Measurements from ENCODE around the gene LCA5L.
"Not testable (repeated sequence)": the region's sequence is repeated elsewhere in the genome, so short reads cannot be mapped to it uniquely, and the experiment has no call there.

LCA5L gene

DNA sequence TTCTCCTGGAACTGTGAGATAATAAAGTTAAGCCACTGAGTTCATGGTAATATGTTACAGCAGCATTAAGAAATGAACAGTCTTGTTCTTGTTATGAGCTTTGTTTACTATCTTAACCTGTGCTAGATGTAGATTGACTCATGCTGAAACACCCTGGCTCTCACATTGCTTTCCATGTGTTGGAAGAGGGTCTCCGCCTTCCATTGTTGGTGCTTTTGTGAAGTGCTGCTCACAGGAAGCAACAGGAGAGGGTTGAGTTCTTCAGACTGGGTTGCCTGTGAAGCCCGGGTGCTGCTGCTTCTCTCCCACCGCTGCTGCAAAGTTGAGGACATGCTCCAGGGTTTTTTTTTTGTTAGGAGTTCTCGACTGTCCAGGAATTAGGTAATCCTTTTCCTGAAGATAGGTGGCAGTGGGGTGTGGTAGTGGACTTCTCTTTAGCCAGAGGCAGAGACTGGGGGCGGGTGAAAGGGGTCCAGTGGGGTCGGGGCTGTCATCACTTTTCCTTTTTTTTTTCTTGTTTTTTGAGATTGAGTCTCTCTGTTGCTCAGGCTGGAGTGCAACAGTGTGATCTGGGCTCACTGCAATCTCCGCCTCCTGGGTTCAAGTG is 68.0 kb downstream of the LCA5L start:
- DNase-seq (ENCODE audit: low spot score) (no peak), ATAC-seq (ENCODE audit: low read depth) (no peak)
- Histone ChIP-seq H3K36me3 (ENCODE audit: low read depth) (no peaks in the 10 kb centered on the region), H3K27ac (ENCODE audit: poor library complexity, severe bottlenecking) (no peak overlapping the region), H3K4me3 (ENCODE audit: severe bottlenecking) (no peak overlapping the region), H3K9me3 (ENCODE audit: severe bottlenecking) (no peaks in the 10 kb centered on the region), H3K27me3 (ENCODE audit: insufficient read depth, poor library complexity, severe bottlenecking) (no peaks in the 10 kb centered on the region), H3K4me1 (ENCODE audit: insufficient read depth, poor library complexity, severe bottlenecking) (no peaks in the 10 kb centered on the region)
- TF ChIP-seq, protein P1, sequence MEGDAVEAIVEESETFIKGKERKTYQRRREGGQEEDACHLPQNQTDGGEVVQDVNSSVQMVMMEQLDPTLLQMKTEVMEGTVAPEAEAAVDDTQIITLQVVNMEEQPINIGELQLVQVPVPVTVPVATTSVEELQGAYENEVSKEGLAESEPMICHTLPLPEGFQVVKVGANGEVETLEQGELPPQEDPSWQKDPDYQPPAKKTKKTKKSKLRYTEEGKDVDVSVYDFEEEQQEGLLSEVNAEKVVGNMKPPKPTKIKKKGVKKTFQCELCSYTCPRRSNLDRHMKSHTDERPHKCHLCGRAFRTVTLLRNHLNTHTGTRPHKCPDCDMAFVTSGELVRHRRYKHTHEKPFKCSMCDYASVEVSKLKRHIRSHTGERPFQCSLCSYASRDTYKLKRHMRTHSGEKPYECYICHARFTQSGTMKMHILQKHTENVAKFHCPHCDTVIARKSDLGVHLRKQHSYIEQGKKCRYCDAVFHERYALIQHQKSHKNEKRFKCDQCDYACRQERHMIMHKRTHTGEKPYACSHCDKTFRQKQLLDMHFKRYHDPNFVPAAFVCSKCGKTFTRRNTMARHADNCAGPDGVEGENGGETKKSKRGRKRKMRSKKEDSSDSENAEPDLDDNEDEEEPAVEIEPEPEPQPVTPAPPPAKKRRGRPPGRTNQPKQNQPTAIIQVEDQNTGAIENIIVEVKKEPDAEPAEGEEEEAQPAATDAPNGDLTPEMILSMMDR (IDR thresholded peaks at IDR 0.05; ENCODE audit: poor library complexity, severe bottlenecking) = no peak

DNA sequence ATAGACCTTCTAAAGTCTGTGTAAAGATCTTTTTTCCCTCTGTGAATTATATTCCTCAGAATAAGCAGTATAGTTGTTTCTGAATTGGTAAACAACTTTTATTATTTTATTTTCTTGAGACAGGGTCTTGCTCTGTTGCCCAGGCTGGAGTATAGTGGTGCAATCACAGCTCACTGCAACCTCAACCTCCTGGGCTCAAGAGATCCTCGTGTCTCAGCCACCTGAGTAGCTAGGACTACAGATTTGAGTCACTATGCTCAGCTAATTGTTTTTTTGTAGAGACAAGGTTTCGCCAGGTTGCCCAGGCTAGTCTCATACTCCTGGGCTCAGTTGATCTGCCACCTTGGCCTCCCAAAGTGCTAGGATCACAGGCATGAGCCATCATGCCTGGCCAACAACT is 70.1 kb downstream of the LCA5L start:
- H3K4me3 ChIP-seq (ENCODE audit: severe bottlenecking) = no peak overlapping the region
- H3K36me3 ChIP-seq (ENCODE audit: low read depth) = no peaks in the 10 kb centered on the region
- no peaks in the 10 kb centered on the region for H3K9me3 ChIP-seq (ENCODE audit: severe bottlenecking)
- TF ChIP-seq, protein P1 (IDR thresholded peaks at IDR 0.05; ENCODE audit: poor library complexity, severe bottlenecking) = no peak
- DNase-seq (ENCODE audit: low spot score) (no peak), ATAC-seq (ENCODE audit: low read depth) (no peak)
- H3K27me3 ChIP-seq (ENCODE audit: insufficient read depth, poor library complexity, severe bottlenecking) = no peaks in the 10 kb centered on the region
- no peak overlapping the region for H3K27ac ChIP-seq (ENCODE audit: poor library complexity, severe bottlenecking)
- no peaks in the 10 kb centered on the region for H3K4me1 ChIP-seq (ENCODE audit: insufficient read depth, poor library complexity, severe bottlenecking)

DNA sequence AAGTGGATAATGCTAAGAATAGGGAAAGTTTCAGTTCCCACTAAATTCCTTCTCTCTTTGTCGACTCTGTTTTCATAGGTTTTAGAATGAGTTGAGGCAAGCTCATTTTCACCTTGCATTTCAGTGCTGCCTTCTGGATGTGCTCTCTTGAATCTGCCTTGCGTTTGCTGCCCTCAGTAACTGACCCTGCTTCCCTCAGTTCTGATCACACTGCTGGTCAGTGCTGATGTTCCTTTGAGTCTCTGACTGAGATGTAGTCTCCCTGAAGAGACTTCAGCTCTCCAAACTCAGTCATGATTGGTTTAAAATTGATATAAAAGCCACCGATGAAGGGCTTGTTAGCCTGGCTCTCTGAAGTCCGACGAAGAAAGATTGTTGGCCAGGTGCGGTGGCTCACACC is 71.5 kb downstream of the LCA5L start:
- Histone ChIP-seq H3K36me3 (ENCODE audit: low read depth) (no peaks in the 10 kb centered on the region), H3K4me3 (ENCODE audit: severe bottlenecking) (no peak overlapping the region), H3K27me3 (ENCODE audit: insufficient read depth, poor library complexity, severe bottlenecking) (no peaks in the 10 kb centered on the region), H3K9me3 (ENCODE audit: severe bottlenecking) (no peaks in the 10 kb centered on the region), H3K4me1 (ENCODE audit: insufficient read depth, poor library complexity, severe bottlenecking) (no peaks in the 10 kb centered on the region), H3K27ac (ENCODE audit: poor library complexity, severe bottlenecking) (no peak overlapping the region)
- TF ChIP-seq, protein P1 (IDR thresholded peaks at IDR 0.05; ENCODE audit: poor library complexity, severe bottlenecking) = no peak
- no peak for DNase-seq (ENCODE audit: low spot score)
- ATAC-seq (ENCODE audit: low read depth) = peak; percentile 19; the same call in 2 of the 3 replicates

DNA sequence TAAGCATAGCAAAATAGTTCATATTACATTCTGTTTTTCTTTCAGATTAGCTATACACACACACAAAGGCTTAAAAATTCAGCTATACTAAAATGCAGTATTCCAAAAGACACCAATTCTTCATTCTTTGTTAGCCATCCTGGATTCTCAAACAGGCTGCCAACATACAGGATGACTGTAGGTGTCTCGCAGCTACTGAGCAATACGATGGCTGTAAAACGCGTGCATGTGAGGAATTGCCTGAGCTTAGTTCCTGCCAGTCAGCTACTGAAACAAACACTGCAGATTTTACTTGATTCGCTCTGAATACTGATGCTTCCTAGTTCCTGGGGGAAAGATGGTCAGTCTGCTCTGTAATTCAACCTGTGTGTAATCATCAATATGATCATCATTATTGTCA is 71.9 kb downstream of the LCA5L start:
- H3K9me3 ChIP-seq (ENCODE audit: severe bottlenecking) = no peaks in the 10 kb centered on the region
- H3K27ac ChIP-seq (ENCODE audit: poor library complexity, severe bottlenecking) = no peak overlapping the region
- no peaks in the 10 kb centered on the region for H3K27me3 ChIP-seq (ENCODE audit: insufficient read depth, poor library complexity, severe bottlenecking)
- no peaks in the 10 kb centered on the region for H3K36me3 ChIP-seq (ENCODE audit: low read depth)
- TF ChIP-seq, protein P1 (IDR thresholded peaks at IDR 0.05; ENCODE audit: poor library complexity, severe bottlenecking) = peak; percentile 52
- H3K4me3 ChIP-seq (ENCODE audit: severe bottlenecking) = no peak overlapping the region
- ATAC-seq (ENCODE audit: low read depth) (peak; percentile 92), DNase-seq (ENCODE audit: low spot score) (no peak)
- H3K4me1 ChIP-seq (ENCODE audit: insufficient read depth, poor library complexity, severe bottlenecking) = no peaks in the 10 kb centered on the region

DNA sequence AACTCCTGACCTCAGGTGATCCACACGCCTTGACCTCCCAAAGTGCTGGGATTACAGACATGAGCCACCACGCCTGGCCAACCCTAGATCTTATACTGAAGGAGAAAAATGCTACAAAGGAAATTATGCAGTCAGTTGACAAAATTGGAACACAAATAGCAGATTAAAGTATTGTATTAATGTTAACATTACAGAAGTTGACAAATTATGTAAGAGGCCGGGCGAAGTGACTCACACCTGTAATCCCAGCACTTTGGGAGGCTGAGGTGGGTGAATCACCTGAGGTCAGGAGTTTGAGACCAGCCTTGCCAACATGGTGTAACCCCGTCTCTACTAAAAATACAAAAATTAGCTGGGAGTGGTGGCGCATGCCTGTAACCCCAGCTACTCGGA is 75.7 kb downstream of the LCA5L start:
- not testable (repeated sequence) for DNase-seq (ENCODE audit: low spot score); H3K4me1 ChIP-seq (ENCODE audit: insufficient read depth, poor library complexity, severe bottlenecking); H3K27me3 ChIP-seq (ENCODE audit: insufficient read depth, poor library complexity, severe bottlenecking); H3K27ac ChIP-seq (ENCODE audit: poor library complexity, severe bottlenecking); H3K36me3 ChIP-seq (ENCODE audit: low read depth); H3K4me3 ChIP-seq (ENCODE audit: severe bottlenecking); H3K9me3 ChIP-seq (ENCODE audit: severe bottlenecking); ATAC-seq (ENCODE audit: low read depth)

Measured in RWPE2 (cell line).